SH-SY5Y (cell line): Measurements from ENCODE around the gene HYAL2.

Experiments
- GATA2 ChIP-seq: IDR thresholded peaks from 2 replicates; pipeline ENCODE4 v1.6.1; 2011; ENCODE audit warnings: mild to moderate bottlenecking, low read depth, low read length
- GATA3 ChIP-seq: IDR thresholded peaks from 2 replicates; pipeline ENCODE4 v1.6.1; 2011; ENCODE audit warnings: low read depth, mild to moderate bottlenecking, low read length, moderate library complexity

Gene HYAL2

DNA sequence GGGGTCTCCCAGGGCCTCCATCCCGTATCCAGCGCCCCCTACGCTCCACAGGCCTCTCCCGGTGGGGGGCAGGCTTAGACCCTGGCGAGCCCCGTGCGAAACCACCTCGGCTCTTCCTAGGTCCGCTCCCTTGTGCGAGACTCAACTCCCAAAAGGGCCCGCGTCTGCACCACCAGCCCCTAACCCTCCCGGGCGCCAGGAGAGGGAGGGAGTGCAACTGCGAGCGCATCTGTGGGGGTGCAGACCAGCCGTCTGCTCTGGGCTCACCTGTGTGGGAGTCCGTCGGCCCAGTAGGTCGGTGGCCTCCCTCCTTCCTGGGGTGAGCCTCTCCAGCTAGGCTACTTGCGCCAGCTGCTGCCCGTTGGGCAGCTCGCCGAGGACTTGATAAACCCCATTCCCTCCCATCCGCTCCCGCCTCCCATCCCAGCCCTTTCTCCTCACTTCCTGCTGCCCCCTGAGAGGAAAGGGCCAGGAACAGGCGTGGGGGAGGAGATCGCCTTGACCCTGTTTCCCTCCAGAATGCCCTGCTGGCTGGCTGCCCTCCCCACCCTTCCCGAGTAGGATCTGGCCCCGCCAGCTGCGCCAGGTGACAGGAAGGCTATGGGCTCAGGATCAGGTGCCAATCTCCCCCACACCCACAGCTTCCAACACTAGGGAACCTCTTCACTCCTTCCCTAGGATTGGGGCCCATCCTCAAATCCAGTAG lies at the start of gene HYAL2:
Gene HYAL2, minus strand, starts transcription at position 360 of the 706 bp plus-strand sequence. CDS start 2,256 bp downstream, outside the sequence.
- TF ChIP-seq GATA2 (no peak), GATA3 (no peak)

GRCh38 chr3:50371133-50371685 lies 48.7 kb upstream of the HYAL2 start:
- TF ChIP-seq GATA3 (no peak), GATA2 (no peak)

GRCh38 chr3:50370594-50370993 lies 48.0 kb upstream of the HYAL2 start:
- TF ChIP-seq GATA2 (no peak), GATA3 (no peak)

- TF ChIP-seq GATA3 = no peak
- no peak for TF ChIP-seq GATA2
Observed at GRCh38 chr3:50369012-50369670, 46.6 kb upstream of the HYAL2 start.

DNA sequence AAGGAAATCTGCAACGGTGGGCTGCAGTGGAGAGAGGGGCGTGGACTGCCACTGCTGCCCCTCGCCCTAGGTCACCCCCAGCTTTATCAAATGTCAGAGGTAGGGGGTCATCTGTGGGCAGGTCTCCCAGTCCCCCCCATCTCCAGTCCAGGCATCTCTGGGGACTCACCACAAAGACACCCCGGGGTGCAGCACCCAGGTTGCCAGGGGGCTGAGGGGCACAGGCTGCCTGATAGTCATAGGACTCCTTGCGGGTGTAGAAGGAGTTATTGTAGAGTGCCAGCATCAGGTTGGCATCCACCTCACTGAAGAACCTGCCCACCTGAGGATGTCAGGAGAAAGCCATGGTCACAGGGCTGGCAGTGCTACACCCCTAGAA lies 43.3 kb upstream of the HYAL2 start:
- TF ChIP-seq GATA2 (no peak), GATA3 (no peak)

DNA sequence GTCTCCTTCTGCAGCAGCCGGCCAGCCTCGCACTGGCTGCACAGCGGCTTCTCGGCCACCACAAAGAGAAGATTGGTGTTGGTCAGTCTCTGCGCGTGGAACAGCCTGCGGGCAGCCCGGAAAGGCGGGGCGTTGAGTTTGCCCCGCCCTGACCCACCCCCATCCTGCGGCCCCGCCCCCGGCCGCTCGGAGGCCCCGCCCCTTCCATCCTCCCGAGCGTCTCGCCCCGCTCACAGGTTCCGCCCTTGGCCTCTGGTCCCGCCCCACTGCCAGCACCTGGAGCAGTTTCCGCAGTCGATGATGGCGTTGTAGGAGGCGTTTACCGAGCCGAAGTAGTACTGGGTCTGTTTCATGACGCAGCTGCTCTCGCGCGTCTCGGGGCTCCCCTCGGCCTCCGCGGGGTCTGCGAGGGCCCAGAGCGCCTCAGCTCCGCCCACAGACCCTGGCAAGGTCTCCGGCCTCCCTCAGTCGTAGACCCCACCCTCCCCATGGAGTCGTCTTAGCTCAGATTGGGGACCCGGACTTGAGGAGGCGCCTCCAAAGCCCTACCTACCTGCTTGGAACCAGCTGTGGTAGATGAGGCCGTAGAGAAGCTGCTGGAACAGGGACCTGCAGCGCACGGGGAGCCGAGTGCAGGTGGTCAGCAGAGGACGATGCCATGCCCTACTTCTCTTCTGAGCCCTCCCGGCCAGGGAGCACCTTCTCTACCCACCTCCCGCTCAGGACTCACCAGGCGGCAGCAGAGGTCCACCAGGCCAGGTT lies 42.7 kb upstream of the HYAL2 start:
- TF ChIP-seq GATA3 = no peak
- no peak for TF ChIP-seq GATA2

DNA sequence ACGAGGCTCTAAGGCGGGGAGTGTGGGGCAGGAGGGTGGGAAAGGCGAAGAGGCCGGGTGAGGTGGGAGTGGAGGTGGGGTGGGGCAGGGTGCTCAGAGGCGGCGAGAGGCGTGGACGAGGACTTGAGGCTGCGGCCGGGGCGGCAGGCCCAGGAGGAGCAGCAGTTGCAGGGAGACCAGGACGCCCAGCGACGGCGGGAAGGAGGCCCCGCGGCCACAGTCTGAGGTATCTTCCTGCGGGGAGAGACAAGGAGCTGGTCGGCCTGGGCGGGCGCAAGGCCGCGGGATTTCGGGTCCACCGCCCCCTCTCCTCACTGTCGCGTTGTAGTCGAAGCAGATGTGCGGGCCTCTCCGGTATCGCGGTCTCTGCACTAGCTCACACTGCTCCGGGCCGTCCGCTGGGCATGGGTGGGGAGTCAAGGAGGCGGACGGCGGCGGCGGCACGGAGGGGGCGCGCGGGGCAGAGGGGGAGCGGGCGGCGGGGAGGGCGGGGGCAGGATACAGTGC lies 42.1 kb upstream of the HYAL2 start:
- TF ChIP-seq GATA2 (no peak), GATA3 (no peak)

DNA sequence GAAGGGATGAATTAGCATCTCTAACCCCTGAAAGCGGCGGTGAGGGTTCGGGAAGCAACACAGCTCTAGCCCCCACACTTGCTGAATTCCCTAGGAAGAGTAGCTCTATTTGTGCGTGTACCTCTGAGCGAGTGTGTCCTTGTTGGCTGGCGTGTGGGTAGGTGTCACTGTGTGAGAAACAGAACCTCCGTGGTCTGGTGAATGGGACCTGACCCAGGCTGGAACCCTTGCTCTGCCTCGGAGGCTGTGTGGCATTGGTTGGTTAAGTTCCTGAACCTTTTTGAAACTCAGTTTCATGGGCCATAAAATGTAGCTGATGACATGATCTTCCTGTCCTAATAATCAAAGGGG lies 37.2 kb upstream of the HYAL2 start:
- TF ChIP-seq GATA2 (no peak), GATA3 (no peak)

- no peak for TF ChIP-seq GATA2
- TF ChIP-seq GATA3 = no peak
Observed at GRCh38 chr3:50358911-50359759, 36.6 kb upstream of the HYAL2 start, which contains the start of gene TMEM115. TSS of gene TMEM115 (minus strand) at chr3:50359521. CDS start at chr3:50359063, 458 bp downstream.

DNA sequence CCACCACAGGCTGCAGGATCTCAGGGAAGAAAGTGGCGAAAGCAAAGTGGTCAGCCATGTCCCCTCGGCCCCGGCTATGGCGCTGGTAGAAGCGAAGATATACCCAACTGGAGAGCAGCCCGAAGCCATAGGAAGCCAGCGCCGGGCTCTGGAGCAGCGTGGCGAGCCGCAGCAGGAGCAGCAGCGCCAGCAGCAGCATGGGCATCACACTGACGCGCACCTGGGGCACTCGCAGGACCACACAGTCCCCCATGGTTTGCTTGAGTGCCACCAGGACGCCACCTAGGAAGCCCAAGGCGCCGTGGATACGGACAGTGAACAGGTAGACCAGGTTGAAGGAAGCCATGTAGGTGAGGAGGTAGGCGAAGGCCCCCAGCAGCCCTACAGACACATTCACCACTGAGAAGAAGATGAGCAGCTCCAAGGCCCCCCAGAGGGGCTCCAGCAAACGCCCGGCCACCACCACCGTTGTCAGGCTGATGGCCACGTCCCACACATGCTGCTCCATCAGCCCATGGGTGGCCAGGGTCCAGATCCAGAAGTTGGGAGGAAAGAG lies 35.9 kb upstream of the HYAL2 start:
- no peak for TF ChIP-seq GATA3

- no peak for TF ChIP-seq GATA3
Observed at GRCh38 chr3:50357481-50357880, 34.9 kb upstream of the HYAL2 start.

- TF ChIP-seq GATA3 = no peak
- no peak for TF ChIP-seq GATA2
Observed at GRCh38 chr3:50356553-50356952, 34.0 kb upstream of the HYAL2 start.
